ENCODE data around the gene GPR75.
"Not testable (repeated sequence)": the region's sequence is repeated elsewhere in the genome, so short reads cannot be mapped to it uniquely, and the experiment has no call there.

Gene GPR75

DNA sequence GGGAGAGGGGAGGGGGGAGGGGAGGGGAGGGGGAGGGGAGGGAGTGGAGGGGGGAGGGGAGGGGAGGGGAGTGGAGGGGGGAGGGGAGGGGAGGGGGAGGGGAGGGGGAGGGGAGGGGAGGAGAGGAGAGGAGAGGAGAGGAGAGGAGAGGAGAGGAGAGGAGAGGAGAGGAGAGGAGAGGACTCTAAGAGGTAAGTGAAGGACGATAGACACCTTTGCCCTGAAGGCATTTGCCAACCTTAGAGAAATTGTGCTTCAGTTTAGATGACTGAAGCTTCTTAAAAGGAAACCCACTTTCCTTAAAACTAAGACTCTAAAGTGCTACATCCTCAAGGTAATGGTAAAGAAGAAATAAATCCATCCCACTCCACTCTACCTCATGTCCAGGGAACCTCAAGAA lies 19.2 kb downstream of the GPR75 start (continued):
- TF ChIP-seq, protein P1, sequence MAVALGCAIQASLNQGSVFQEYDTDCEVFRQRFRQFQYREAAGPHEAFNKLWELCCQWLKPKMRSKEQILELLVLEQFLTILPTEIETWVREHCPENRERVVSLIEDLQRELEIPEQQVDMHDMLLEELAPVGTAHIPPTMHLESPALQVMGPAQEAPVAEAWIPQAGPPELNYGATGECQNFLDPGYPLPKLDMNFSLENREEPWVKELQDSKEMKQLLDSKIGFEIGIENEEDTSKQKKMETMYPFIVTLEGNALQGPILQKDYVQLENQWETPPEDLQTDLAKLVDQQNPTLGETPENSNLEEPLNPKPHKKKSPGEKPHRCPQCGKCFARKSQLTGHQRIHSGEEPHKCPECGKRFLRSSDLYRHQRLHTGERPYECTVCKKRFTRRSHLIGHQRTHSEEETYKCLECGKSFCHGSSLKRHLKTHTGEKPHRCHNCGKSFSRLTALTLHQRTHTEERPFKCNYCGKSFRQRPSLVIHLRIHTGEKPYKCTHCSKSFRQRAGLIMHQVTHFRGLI (tag by site-specific recombination; IDR thresholded peaks at IDR 0.05) = no peak
- no peak for TF ChIP-seq AEBP2 (tag by site-specific recombination; IDR thresholded peaks at IDR 0.05; ENCODE audit: borderline replicate concordance)
- no peak for TF ChIP-seq ZNF354C (tag by site-specific recombination; IDR thresholded peaks at IDR 0.05; ENCODE audit: borderline replicate concordance, low read depth)
- TF ChIP-seq ZNF626 (tag by site-specific recombination; IDR thresholded peaks at IDR 0.05) = no peak
- TF ChIP-seq, protein P2, sequence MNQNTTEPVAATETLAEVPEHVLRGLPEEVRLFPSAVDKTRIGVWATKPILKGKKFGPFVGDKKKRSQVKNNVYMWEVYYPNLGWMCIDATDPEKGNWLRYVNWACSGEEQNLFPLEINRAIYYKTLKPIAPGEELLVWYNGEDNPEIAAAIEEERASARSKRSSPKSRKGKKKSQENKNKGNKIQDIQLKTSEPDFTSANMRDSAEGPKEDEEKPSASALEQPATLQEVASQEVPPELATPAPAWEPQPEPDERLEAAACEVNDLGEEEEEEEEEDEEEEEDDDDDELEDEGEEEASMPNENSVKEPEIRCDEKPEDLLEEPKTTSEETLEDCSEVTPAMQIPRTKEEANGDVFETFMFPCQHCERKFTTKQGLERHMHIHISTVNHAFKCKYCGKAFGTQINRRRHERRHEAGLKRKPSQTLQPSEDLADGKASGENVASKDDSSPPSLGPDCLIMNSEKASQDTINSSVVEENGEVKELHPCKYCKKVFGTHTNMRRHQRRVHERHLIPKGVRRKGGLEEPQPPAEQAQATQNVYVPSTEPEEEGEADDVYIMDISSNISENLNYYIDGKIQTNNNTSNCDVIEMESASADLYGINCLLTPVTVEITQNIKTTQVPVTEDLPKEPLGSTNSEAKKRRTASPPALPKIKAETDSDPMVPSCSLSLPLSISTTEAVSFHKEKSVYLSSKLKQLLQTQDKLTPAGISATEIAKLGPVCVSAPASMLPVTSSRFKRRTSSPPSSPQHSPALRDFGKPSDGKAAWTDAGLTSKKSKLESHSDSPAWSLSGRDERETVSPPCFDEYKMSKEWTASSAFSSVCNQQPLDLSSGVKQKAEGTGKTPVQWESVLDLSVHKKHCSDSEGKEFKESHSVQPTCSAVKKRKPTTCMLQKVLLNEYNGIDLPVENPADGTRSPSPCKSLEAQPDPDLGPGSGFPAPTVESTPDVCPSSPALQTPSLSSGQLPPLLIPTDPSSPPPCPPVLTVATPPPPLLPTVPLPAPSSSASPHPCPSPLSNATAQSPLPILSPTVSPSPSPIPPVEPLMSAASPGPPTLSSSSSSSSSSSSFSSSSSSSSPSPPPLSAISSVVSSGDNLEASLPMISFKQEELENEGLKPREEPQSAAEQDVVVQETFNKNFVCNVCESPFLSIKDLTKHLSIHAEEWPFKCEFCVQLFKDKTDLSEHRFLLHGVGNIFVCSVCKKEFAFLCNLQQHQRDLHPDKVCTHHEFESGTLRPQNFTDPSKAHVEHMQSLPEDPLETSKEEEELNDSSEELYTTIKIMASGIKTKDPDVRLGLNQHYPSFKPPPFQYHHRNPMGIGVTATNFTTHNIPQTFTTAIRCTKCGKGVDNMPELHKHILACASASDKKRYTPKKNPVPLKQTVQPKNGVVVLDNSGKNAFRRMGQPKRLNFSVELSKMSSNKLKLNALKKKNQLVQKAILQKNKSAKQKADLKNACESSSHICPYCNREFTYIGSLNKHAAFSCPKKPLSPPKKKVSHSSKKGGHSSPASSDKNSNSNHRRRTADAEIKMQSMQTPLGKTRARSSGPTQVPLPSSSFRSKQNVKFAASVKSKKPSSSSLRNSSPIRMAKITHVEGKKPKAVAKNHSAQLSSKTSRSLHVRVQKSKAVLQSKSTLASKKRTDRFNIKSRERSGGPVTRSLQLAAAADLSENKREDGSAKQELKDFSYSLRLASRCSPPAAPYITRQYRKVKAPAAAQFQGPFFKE (tag by site-specific recombination; IDR thresholded peaks at IDR 0.05; ENCODE audit: borderline replicate concordance) = no peak
- no peak for TF ChIP-seq SP2 (tag by site-specific recombination; IDR thresholded peaks at IDR 0.05)
- TF ChIP-seq ZBTB48 (tag by site-specific recombination; IDR thresholded peaks at IDR 0.05) = no peak
- no peak for TF ChIP-seq ZNF664 (tag by site-specific recombination; IDR thresholded peaks at IDR 0.05)

DNA sequence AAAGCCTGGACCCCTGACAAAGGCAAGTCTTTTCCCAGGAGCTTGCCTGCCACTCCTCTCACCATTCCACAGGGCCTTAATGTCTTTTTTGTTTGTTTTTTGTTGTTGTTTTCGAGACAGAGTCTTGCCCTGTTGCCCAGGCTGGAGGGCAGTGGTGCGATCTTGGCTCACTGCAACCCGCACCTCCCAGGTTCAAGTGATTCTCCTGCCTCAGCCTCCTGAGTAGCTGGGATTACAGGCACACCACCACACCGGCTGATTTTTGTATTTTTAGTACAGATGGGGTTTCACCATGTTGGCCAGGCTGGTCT lies 29.8 kb downstream of the GPR75 start:
- H3K4me3 ChIP-seq (ENCODE audit: low read depth, low read length); H3K36me3 ChIP-seq (ENCODE audit: control insufficient read depth in 2 of 2, insufficient read depth in 1 of 2, low read length in 2 of 2); POLR2A ChIA-PET; H3K4me1 ChIP-seq (ENCODE audit: control insufficient read depth, insufficient read depth, low read length); H3K9me3 ChIP-seq (ENCODE audit: control insufficient read depth, insufficient read depth, low read depth, low read length); H3K27ac ChIP-seq (ENCODE audit: extremely low read depth, low read depth, low read length): not testable (repeated sequence)
- CTCF ChIA-PET = interaction anchor here (0.6 kb wide), 1 partner anchor 90 kb away, joined by 4 read pairs; no protein-coding TSS in a partner anchor

- CTCF ChIA-PET = interaction anchor here (0.6 kb wide), 1 partner anchor 89 kb away, joined by 4 read pairs; no protein-coding TSS in a partner anchor
- POLR2A ChIA-PET = no interaction called here
- no peaks in the 10 kb centered on the region for H3K9me3 ChIP-seq (ENCODE audit: control insufficient read depth, insufficient read depth, low read depth, low read length)
- no peak overlapping the region for H3K27ac ChIP-seq (ENCODE audit: extremely low read depth, low read depth, low read length)
- no peaks in the 10 kb centered on the region for H3K4me1 ChIP-seq (ENCODE audit: control insufficient read depth, insufficient read depth, low read length)
- H3K4me3 ChIP-seq (ENCODE audit: low read depth, low read length) = no peak overlapping the region
- H3K36me3 ChIP-seq (ENCODE audit: control insufficient read depth in 2 of 2, insufficient read depth in 1 of 2, low read length in 2 of 2) = no peaks in the 10 kb centered on the region; a peak in 1 of 3 replicates
- TF ChIP-seq ZBTB6 (tag by site-specific recombination; IDR thresholded peaks at IDR 0.05) = no peak
- TF ChIP-seq ZNF341 (tag by site-specific recombination; IDR thresholded peaks at IDR 0.05; ENCODE audit: low read depth) = no peak
Measured at GRCh38 chr2:53829273-53829979, 30.3 kb downstream of the GPR75 start.
